IPS-15b (cell line): ENCODE data around the gene VPS41.
A peak's percentile ranks its signal among the peaks of the same experiment; 100 is the strongest.
"Not testable (repeated sequence)": the region's sequence is repeated elsewhere in the genome, so short reads cannot be mapped to it uniquely, and the experiment has no call there.

ENCODE experiments used
- H3K27me3 ChIP-seq: one replicate; pipeline ENCODE4 v1.6.1; 2013; ENCODE audit warnings: low read length; ENCODE audit not compliant: control insufficient read depth, insufficient read depth
- H3K36me3 ChIP-seq: one replicate; pipeline ENCODE4 v1.6.1; 2013; ENCODE audit warnings: low read length; ENCODE audit not compliant: control insufficient read depth, insufficient read depth
- H3K4me1 ChIP-seq: one replicate; pipeline ENCODE4 v1.6.1; 2013; ENCODE audit warnings: mild to moderate bottlenecking, low read length; ENCODE audit not compliant: control insufficient read depth, insufficient read depth
- H3K4me3 ChIP-seq: one replicate; pipeline ENCODE4 v1.5.1; 2013; ENCODE audit warnings: low read depth, low read length
- H3K9ac ChIP-seq: one replicate; pipeline ENCODE4 v1.6.1; 2013; ENCODE audit warnings: low read depth, mild to moderate bottlenecking, low read length
- H3K9me3 ChIP-seq: one replicate; pipeline ENCODE4 v1.6.1; 2013; ENCODE audit warnings: mild to moderate bottlenecking, low read length; ENCODE audit not compliant: control insufficient read depth, insufficient read depth

Gene VPS41

GRCh38 chr7:38908759-38909335, at the start of gene VPS41:
Gene VPS41, minus strand, starts transcription at chr7:38909191. Its CDS starts 17 bp downstream, at chr7:38909174.
- H3K4me3 ChIP-seq: peak within 1 kb of the TSS; percentile 82
- H3K27me3 ChIP-seq: no peaks in the 10 kb centered on the region
- H3K4me1 ChIP-seq: peaks cover 5% of the 10 kb centered on the region
- no peaks in the 10 kb centered on the region for H3K36me3 ChIP-seq
- peak within 1 kb of the TSS; percentile 26 for H3K9ac ChIP-seq
- no peaks in the 10 kb centered on the region for H3K9me3 ChIP-seq

- Histone ChIP-seq H3K9me3 (no peaks in the 10 kb centered on the region), H3K4me3 (no peak overlapping the region), H3K9ac (no peak overlapping the region), H3K4me1 (no peaks in the 10 kb centered on the region), H3K27me3 (no peaks in the 10 kb centered on the region), H3K36me3 (no peaks in the 10 kb centered on the region)
These were observed 46.9 kb upstream of the VPS41 start for GRCh38 chr7:38955892-38956291.

GRCh38 chr7:38953971-38954370, 45.0 kb upstream of the VPS41 start:
- Histone ChIP-seq H3K4me3 (no peak overlapping the region), H3K36me3 (no peaks in the 10 kb centered on the region), H3K9me3 (no peaks in the 10 kb centered on the region), H3K9ac (no peak overlapping the region), H3K4me1 (no peaks in the 10 kb centered on the region), H3K27me3 (no peaks in the 10 kb centered on the region)

- no peaks in the 10 kb centered on the region for H3K36me3 ChIP-seq
- H3K9me3 ChIP-seq: no peaks in the 10 kb centered on the region
- H3K4me3 ChIP-seq: no peak overlapping the region
- H3K27me3 ChIP-seq: no peaks in the 10 kb centered on the region
- H3K9ac ChIP-seq: no peak overlapping the region
- H3K4me1 ChIP-seq: no peaks in the 10 kb centered on the region
These were observed 44.2 kb upstream of the VPS41 start for GRCh38 chr7:38953227-38953626.

- Histone ChIP-seq H3K27me3 (no peaks in the 10 kb centered on the region), H3K36me3 (no peaks in the 10 kb centered on the region), H3K4me3 (no peak overlapping the region), H3K9me3 (no peaks in the 10 kb centered on the region), H3K4me1 (no peaks in the 10 kb centered on the region), H3K9ac (no peak overlapping the region)
These were observed 42.2 kb upstream of the VPS41 start for GRCh38 chr7:38951213-38951612.

- Histone ChIP-seq H3K36me3 (no peaks in the 10 kb centered on the region), H3K4me3 (no peak overlapping the region), H3K9me3 (no peaks in the 10 kb centered on the region), H3K27me3 (no peaks in the 10 kb centered on the region), H3K4me1 (no peaks in the 10 kb centered on the region), H3K9ac (no peak overlapping the region)
These were observed 41.3 kb upstream of the VPS41 start for GRCh38 chr7:38950309-38950708.

- H3K4me1 ChIP-seq, H3K4me3 ChIP-seq, H3K36me3 ChIP-seq, H3K9me3 ChIP-seq, H3K27me3 ChIP-seq, H3K9ac ChIP-seq: not testable (repeated sequence)
These were observed 38.5 kb upstream of the VPS41 start for GRCh38 chr7:38947541-38947940.

GRCh38 chr7:38942431-38943051, 33.5 kb upstream of the VPS41 start:
- no peaks in the 10 kb centered on the region for H3K27me3 ChIP-seq
- H3K36me3 ChIP-seq: no peaks in the 10 kb centered on the region
- H3K9ac ChIP-seq: no peak overlapping the region

GRCh38 chr7:38940774-38941173, 31.8 kb upstream of the VPS41 start:
- Histone ChIP-seq H3K36me3 (no peaks in the 10 kb centered on the region), H3K27me3 (no peaks in the 10 kb centered on the region), H3K4me1 (no peaks in the 10 kb centered on the region), H3K9ac (no peak overlapping the region), H3K4me3 (no peak overlapping the region), H3K9me3 (no peaks in the 10 kb centered on the region)

More at GRCh38 chr7:38942431-38943051, 33.5 kb upstream of the VPS41 start:
- Histone ChIP-seq H3K4me1 (no peaks in the 10 kb centered on the region), H3K4me3 (no peak overlapping the region), H3K9me3 (no peaks in the 10 kb centered on the region)

- Histone ChIP-seq H3K9me3 (no peaks in the 10 kb centered on the region), H3K9ac (no peak overlapping the region), H3K4me3 (no peak overlapping the region), H3K36me3 (no peaks in the 10 kb centered on the region), H3K4me1 (no peaks in the 10 kb centered on the region), H3K27me3 (no peaks in the 10 kb centered on the region)
These were observed 29.6 kb upstream of the VPS41 start for GRCh38 chr7:38938589-38938988.

- Histone ChIP-seq H3K36me3 (no peaks in the 10 kb centered on the region), H3K4me3 (no peak overlapping the region), H3K9me3 (no peaks in the 10 kb centered on the region), H3K27me3 (no peaks in the 10 kb centered on the region), H3K9ac (no peak overlapping the region), H3K4me1 (no peaks in the 10 kb centered on the region)
These were observed 29.1 kb upstream of the VPS41 start for GRCh38 chr7:38938001-38938485.

GRCh38 chr7:38936641-38937040, 27.6 kb upstream of the VPS41 start:
- Histone ChIP-seq H3K36me3 (no peaks in the 10 kb centered on the region), H3K9ac (no peak overlapping the region), H3K27me3 (no peaks in the 10 kb centered on the region), H3K4me3 (no peak overlapping the region), H3K4me1 (no peaks in the 10 kb centered on the region), H3K9me3 (no peaks in the 10 kb centered on the region)
